ENCODE data around the gene NQO2. TPM values are rescaled to one million over a fixed set of nuclear protein-coding genes. Genes with fewer than 3 reads are reported as not detected.

The NQO2 gene, protein sequence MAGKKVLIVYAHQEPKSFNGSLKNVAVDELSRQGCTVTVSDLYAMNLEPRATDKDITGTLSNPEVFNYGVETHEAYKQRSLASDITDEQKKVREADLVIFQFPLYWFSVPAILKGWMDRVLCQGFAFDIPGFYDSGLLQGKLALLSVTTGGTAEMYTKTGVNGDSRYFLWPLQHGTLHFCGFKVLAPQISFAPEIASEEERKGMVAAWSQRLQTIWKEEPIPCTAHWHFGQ
- total RNA-seq, result 45.2 and 80.2 TPM in 2 replicates

GRCh38 chr6:2999618-3000557, at the start of gene NQO2:
Gene NQO2 (plus strand): TSS chr6:2999894. CDS start chr6:3006553, 6,659 bp downstream.

DNA sequence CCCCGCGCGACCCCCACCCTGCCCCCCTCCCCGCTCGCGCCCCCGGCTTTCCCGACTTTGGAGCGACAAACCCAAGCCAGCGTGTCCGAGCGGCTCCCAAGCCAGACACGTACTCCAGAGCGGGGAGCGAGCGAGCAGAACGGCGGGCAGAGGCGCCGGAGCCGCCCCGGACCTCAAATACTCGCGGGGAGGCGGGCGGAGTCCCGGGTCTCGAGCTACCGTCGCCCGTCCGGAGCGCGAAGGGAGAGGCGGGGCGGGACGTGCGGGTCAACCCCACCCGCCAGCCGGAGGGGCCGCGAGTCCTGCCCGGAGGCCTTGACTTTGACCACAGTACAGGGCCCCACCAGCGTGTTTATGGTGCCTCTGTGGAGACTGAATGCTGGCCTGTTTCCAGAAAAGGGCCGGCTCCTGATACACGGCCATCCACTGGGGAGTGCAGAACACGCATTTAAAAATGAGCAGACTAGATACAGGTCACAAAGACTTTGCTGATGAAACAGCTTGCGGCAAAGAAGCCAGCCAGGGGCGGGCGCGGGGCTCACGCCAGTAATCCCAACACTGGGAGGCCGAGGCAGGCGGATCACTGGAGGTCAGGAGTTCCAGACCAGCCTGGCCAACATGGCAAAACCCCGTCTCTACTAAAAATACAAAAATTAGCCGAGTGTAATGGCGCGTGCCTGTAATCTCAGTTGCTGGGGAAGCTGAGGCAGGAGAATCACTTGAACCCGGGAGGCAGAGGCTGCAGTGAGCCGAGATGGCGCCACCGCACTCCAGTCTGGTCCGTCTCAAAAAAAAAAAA, 28.1 kb upstream of the NQO2 start, which contains the start of gene SERPINB6:
TSS of gene SERPINB6 (minus strand) at position 148 of the 799 bp plus-strand sequence. CDS start 12,235 bp downstream, outside the sequence.

GRCh38 chr6:3068329-3069214, 68.9 kb downstream of the NQO2 start, which contains the start of gene RIPK1:
Gene RIPK1 (plus strand): TSS chr6:3068494. CDS start chr6:3076824, 8,330 bp downstream.

Small RNA genes lying within 50 kb of the gene (small RNA-seq; reads per million reads assigned to genes)
- gene AL133351.4, result not detected

Other genes with a start within 250 kb of the NQO2 start
- 0.78 and 0.97 TPM in 2 replicates for gene MYLK4, start 249.0 kb upstream of the NQO2 start, total RNA-seq
- 23.5 and 25.2 TPM in 2 replicates for gene WRNIP1, start 234.5 kb upstream of the NQO2 start, total RNA-seq
- 56.7 and 59.2 TPM in 2 replicates for gene SERPINB1, start 158.0 kb upstream of the NQO2 start, total RNA-seq
- gene SERPINB9, start 96.6 kb upstream of the NQO2 start, total RNA-seq, result 35.0 and 38.5 TPM in 2 replicates
- gene SERPINB6, start 28.3 kb upstream of the NQO2 start, total RNA-seq, result 95.3 and 102 TPM in 2 replicates
- 26.9 and 27.6 TPM in 2 replicates for gene RIPK1, start 68.6 kb downstream of the NQO2 start, total RNA-seq
- gene BPHL, start 118.8 kb downstream of the NQO2 start, total RNA-seq, result 13.9 and 15.3 TPM in 2 replicates
- gene TUBB2A, start 157.7 kb downstream of the NQO2 start, total RNA-seq, result 96.9 and 118 TPM in 2 replicates
- 11.5 and 31.1 TPM in 2 replicates for gene TUBB2B, start 227.8 kb downstream of the NQO2 start, total RNA-seq